ENCODE data around the gene PRG3. TPM values are rescaled to one million over a fixed set of nuclear protein-coding genes. Genes with fewer than 3 reads are reported as not detected.
A peak's percentile ranks its signal among the peaks of the same experiment; 100 is the strongest.

The PRG3 gene
- total RNA-seq, 1 experiment from 2014 or later, result not detected

DNA sequence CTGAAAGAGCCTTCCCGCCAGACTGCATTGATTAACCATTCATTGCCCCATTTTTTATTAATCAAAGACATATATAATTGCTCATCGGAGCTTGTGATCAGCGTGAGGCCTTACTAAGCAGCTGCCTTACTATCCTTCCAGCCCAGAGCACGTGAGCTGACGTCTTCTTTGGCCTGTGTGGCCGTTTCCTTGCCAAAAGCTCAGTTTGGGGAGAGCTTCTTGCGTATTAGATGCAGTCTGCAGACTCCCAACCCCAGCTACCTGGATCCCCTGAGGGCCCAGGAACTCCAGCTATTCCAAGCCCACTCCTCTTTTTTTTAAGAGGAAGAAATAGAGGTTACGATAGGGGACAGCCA lies 46.8 kb upstream of the PRG3 start:
- Histone ChIP-seq H3K4ac (ENCODE audit: low read depth, low read length) (no peak overlapping the region), H3K27me3 (ENCODE audit: insufficient read depth, low read length) (peaks cover 3% of the 10 kb centered on the region; the same call in 1 of the 2 replicates), H3K56ac (ENCODE audit: insufficient read length, low read depth, low read length) (no peak overlapping the region), H3K18ac (ENCODE audit: insufficient read length, low read depth, low read length) (no peak overlapping the region), H3K9me3 (ENCODE audit: control insufficient read depth, low read depth, low read length) (no peaks in the 10 kb centered on the region), H2BK5ac (ENCODE audit: insufficient read length, low read length) (no peak overlapping the region), H3K14ac (ENCODE audit: insufficient read depth, low read length) (no peak overlapping the region), H3T11ph (ENCODE audit: low read length) (no peak overlapping the region), H2BK15ac (ENCODE audit: low read depth, low read length) (no peak overlapping the region), H3K79me2 (ENCODE audit: insufficient read depth, low read length) (no peaks in the 10 kb centered on the region), H2BK12ac (ENCODE audit: insufficient read length, low read depth, low read length) (no peak overlapping the region), H3K4me1 (ENCODE audit: insufficient read depth, low read length) (peaks cover 2% of the 10 kb centered on the region; the same call in 1 of the 2 replicates), H3K23ac (ENCODE audit: insufficient read length, low read depth, low read length) (no peak overlapping the region), H2AFZ (ENCODE audit: low read length) (no peak overlapping the region), H4K5ac (ENCODE audit: insufficient read length, low read depth, low read length) (no peak overlapping the region), H2BK20ac (ENCODE audit: low read depth, low read length, poor library complexity, severe bottlenecking) (no peak overlapping the region), H2BK120ac (ENCODE audit: low read depth, low read length, poor library complexity, severe bottlenecking) (no peak overlapping the region), H3K4me2 (ENCODE audit: insufficient read depth, insufficient read length, low read length) (no peak overlapping the region), H4K91ac (ENCODE audit: insufficient read length, low read depth, low read length) (no peak overlapping the region), H4K20me1 (ENCODE audit: control insufficient read depth, insufficient read depth, insufficient read length) (no peaks in the 10 kb centered on the region), H3K27ac (ENCODE audit: insufficient read length, low read depth, low read length) (no peak overlapping the region), H3K23me2 (ENCODE audit: insufficient read length, low read depth, low read length, poor library complexity, severe bottlenecking) (peaks cover 6% of the 10 kb centered on the region), H3K79me1 (ENCODE audit: insufficient read depth, low read depth, low read length, poor library complexity, severe bottlenecking) (no peaks in the 10 kb centered on the region), H3K9ac (ENCODE audit: extremely low read depth, insufficient read length, low read length) (no peak overlapping the region), H2AK5ac (ENCODE audit: insufficient read length, low read length) (no peak overlapping the region), H4K8ac (replicated peaks; ENCODE audit: insufficient read length, low read depth, low read length) (no peak overlapping the region)
- peaks cover 11 to 19% (median 19%) of the 10 kb centered on the region in 3 experiments; a peak in 6 of 7 replicates for H3K36me3 Mint-ChIP-seq (ENCODE audit: insufficient read depth in 1 of 3, low read depth in 3 of 3)
- TF ChIP-seq, protein P1, sequence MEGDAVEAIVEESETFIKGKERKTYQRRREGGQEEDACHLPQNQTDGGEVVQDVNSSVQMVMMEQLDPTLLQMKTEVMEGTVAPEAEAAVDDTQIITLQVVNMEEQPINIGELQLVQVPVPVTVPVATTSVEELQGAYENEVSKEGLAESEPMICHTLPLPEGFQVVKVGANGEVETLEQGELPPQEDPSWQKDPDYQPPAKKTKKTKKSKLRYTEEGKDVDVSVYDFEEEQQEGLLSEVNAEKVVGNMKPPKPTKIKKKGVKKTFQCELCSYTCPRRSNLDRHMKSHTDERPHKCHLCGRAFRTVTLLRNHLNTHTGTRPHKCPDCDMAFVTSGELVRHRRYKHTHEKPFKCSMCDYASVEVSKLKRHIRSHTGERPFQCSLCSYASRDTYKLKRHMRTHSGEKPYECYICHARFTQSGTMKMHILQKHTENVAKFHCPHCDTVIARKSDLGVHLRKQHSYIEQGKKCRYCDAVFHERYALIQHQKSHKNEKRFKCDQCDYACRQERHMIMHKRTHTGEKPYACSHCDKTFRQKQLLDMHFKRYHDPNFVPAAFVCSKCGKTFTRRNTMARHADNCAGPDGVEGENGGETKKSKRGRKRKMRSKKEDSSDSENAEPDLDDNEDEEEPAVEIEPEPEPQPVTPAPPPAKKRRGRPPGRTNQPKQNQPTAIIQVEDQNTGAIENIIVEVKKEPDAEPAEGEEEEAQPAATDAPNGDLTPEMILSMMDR (conservative IDR thresholded peaks at IDR 0.05), result no peak
- peaks cover 27 to 35% of the 10 kb centered on the region in 2 experiments for H3K4me1 Mint-ChIP-seq
- no peaks in the 10 kb centered on the region for H3K9me3 Mint-ChIP-seq
- no CpG with 5 or more reads among the region's 8 CpGs for whole genome bisulfite sequencing (ENCODE audit: extremely low coverage, insufficient read length, low lambda C conversion rate)
- H3K27me3 Mint-ChIP-seq (ENCODE audit: low read depth), result peaks cover 43% of the 10 kb centered on the region
- H3K27ac Mint-ChIP-seq, result no peak overlapping the region; a peak in 1 of 7 replicates
- no peak for DNase-seq
- H3K4me3 Mint-ChIP-seq, result peak overlapping the region; percentile 68 to 83; a peak in 3 of 5 replicates

All from H9 (cell line).